CD4-positive, alpha-beta T cell treated with Interleukin-15 for 1 hour (primary cell): ENCODE measurements around the gene DOCK1.

Experiments
- DNase-seq: peaks from one replicate; pipeline ENCODE4 v3.0.0-alpha.2; 2020

DOCK1 gene

GRCh38 chr10:127415901-127416581 lies 510.8 kb downstream of the DOCK1 start:
- DNase-seq = no peak

GRCh38 chr10:127417031-127417430 lies 511.8 kb downstream of the DOCK1 start:
- DNase-seq = no peak

GRCh38 chr10:127417686-127418401 lies 512.6 kb downstream of the DOCK1 start:
- no peak for DNase-seq

GRCh38 chr10:127418536-127419168 lies 513.4 kb downstream of the DOCK1 start:
- no peak for DNase-seq

- DNase-seq = no peak
Observed at GRCh38 chr10:127420138-127420684, 515.0 kb downstream of the DOCK1 start.

- no peak for DNase-seq
Observed at GRCh38 chr10:127423218-127423915, 518.1 kb downstream of the DOCK1 start.

- DNase-seq = no peak
Observed at GRCh38 chr10:127424594-127425264, 519.5 kb downstream of the DOCK1 start.

GRCh38 chr10:127426746-127427145 lies 521.5 kb downstream of the DOCK1 start:
- DNase-seq = no peak

- no peak for DNase-seq
Observed at GRCh38 chr10:127427926-127428325, 522.7 kb downstream of the DOCK1 start.

- DNase-seq = no peak
Observed at GRCh38 chr10:127428385-127428980, 523.3 kb downstream of the DOCK1 start.

- no peak for DNase-seq
Observed at GRCh38 chr10:127429601-127430312, 524.5 kb downstream of the DOCK1 start.

GRCh38 chr10:127431525-127431924 lies 526.3 kb downstream of the DOCK1 start:
- no peak for DNase-seq

GRCh38 chr10:127434006-127434405 lies 528.8 kb downstream of the DOCK1 start:
- no peak for DNase-seq

- no peak for DNase-seq
Observed at GRCh38 chr10:127435246-127435645, 530.0 kb downstream of the DOCK1 start.

GRCh38 chr10:127440371-127440770 lies 535.1 kb downstream of the DOCK1 start:
- no peak for DNase-seq

- no peak for DNase-seq
Observed at GRCh38 chr10:127441350-127442219, 536.4 kb downstream of the DOCK1 start.

GRCh38 chr10:127442220-127442525 lies 536.9 kb downstream of the DOCK1 start:
- DNase-seq = no peak

- DNase-seq = no peak
Observed at GRCh38 chr10:127444155-127444554, 538.9 kb downstream of the DOCK1 start.

GRCh38 chr10:127447197-127447596 lies 542.0 kb downstream of the DOCK1 start:
- DNase-seq = no peak

GRCh38 chr10:127449490-127449889 lies 544.3 kb downstream of the DOCK1 start:
- no peak for DNase-seq

- no peak for DNase-seq
Observed at GRCh38 chr10:127450644-127451043, 545.4 kb downstream of the DOCK1 start.
